Keratinocyte (primary cell): ENCODE measurements around the gene USP49. TPM values are rescaled to one million over a fixed set of nuclear protein-coding genes. Genes with fewer than 3 reads are reported as not detected.

Source experiments
- DNase-seq: peaks from one replicate; pipeline ENCODE4 v3.0.0-alpha.2; 2011; ENCODE audit warnings: low read depth, missing footprints, low spot score
- FAIRE-seq: peaks from 2 replicates; lab custom pipeline; 2011; peaks lifted over from hg19 to GRCh38; lab: Jason Lieb, UNC
- H2AFZ ChIP-seq: 2 replicates; pipeline ENCODE4 v1.6.0; 2012; ENCODE audit warnings: low read length, control low read depth, inconsistent platforms; ENCODE audit not compliant: control insufficient read depth
- H3K27ac ChIP-seq: 2 replicates; pipeline ENCODE4 v1.5.1; 2011; ENCODE audit warnings: low read length; ENCODE audit not compliant: control insufficient read depth, insufficient read depth
- H3K27me3 ChIP-seq: 3 replicates; pipeline ENCODE4 v1.6.0; 2011; ENCODE audit warnings: low read length; ENCODE audit not compliant: control insufficient read depth, insufficient read depth; ENCODE audit errors: extremely low read depth
- H3K36me3 ChIP-seq, 2 experiments: 2 replicates in 1 of 2; 3 replicates in 1 of 2; pipeline ENCODE4 v1.5.1; 2011; ENCODE audit warnings: low read length in 2 of 2, mild to moderate bottlenecking in 1 of 2; ENCODE audit not compliant: control insufficient read depth in 2 of 2, insufficient read depth in 2 of 2; ENCODE audit errors: extremely low read depth in 1 of 2
- H3K4me1 ChIP-seq: 3 replicates; pipeline ENCODE4 v1.5.1; 2011; ENCODE audit warnings: low read length; ENCODE audit not compliant: control insufficient read depth, insufficient read depth; ENCODE audit errors: extremely low read depth
- H3K4me2 ChIP-seq: 3 replicates; pipeline ENCODE4 v1.6.0; 2011; ENCODE audit warnings: low read depth, low read length; ENCODE audit not compliant: control insufficient read depth, insufficient read depth; ENCODE audit errors: extremely low read depth
- H3K4me3 ChIP-seq, 3 experiments: fragments of 200-600 bp in 1 of 3; sonication (generic) in 1 of 3; 2 replicates in 2 of 3; 3 replicates in 1 of 3; pipeline ENCODE4 v1.5.1; 2011 to 2016; ENCODE audit warnings: low read length in 3 of 3, mild to moderate bottlenecking in 3 of 3, control low read depth in 2 of 3, inconsistent platforms in 1 of 3, low read depth in 1 of 3, mixed read lengths in 1 of 3, mixed run types in 1 of 3, moderate library complexity in 1 of 3; ENCODE audit not compliant: control insufficient read depth in 2 of 3, insufficient read depth in 2 of 3; ENCODE audit errors: extremely low read depth in 1 of 3
- H3K79me2 ChIP-seq: 2 replicates; pipeline ENCODE4 v1.6.0; 2012; ENCODE audit warnings: low read length; ENCODE audit not compliant: control insufficient read depth, insufficient read depth
- H3K9ac ChIP-seq: 3 replicates; pipeline ENCODE4 v1.6.0; 2011; ENCODE audit warnings: low read length; ENCODE audit not compliant: control insufficient read depth, insufficient read depth; ENCODE audit errors: extremely low read depth
- H3K9me1 ChIP-seq: 3 replicates; pipeline ENCODE4 v1.6.0; 2011; ENCODE audit warnings: low read length; ENCODE audit not compliant: control insufficient read depth, insufficient read depth; ENCODE audit errors: extremely low read depth
- H3K9me3 ChIP-seq: 2 replicates; pipeline ENCODE4 v1.5.1; 2012; ENCODE audit warnings: low read depth, low read length; ENCODE audit not compliant: control insufficient read depth
- H4K20me1 ChIP-seq: 3 replicates; pipeline ENCODE4 v1.6.0; 2011; ENCODE audit warnings: low read length; ENCODE audit not compliant: control insufficient read depth, insufficient read depth; ENCODE audit errors: extremely low read depth
- EZH2 ChIP-seq: IDR thresholded peaks from one replicate; pipeline ENCODE4 v1.6.1; 2012; ENCODE audit warnings: inconsistent platforms, mild to moderate bottlenecking, low read length, moderate library complexity
- dilution Hi-C: fragments of 300-500 bp; cut with MboI; formaldehyde crosslinking; loops from one replicate; pipeline ENCODE4 v1.7.0; 2020; ENCODE audit warnings: low sequenced_read_pairs; ENCODE audit not compliant: extremely low pct_ligation_motif_present
- polyA plus RNA-seq, 5 experiments: library from polyadenylated mRNA; depleted of rRNA in 3 of 5; stranded (reverse) in 3 of 5; stranded (forward) in 1 of 5; unstranded in 1 of 5; fragments of >200 nt; gene quantifications; 1 replicate in 1 of 5; 2 replicates in 3 of 5; 3 replicates in 1 of 5; pipeline versions ENCODE4 v1.2.1 to v1.2.3, GENCODE V29; 2011 to 2012; ENCODE audit warnings: missing spikeins in 2 of 5, low read depth in 1 of 5, low replicate concordance in 1 of 5
- TF ChIP-seq, protein P1 (sequence below), 3 experiments: IDR thresholded peaks in 1 of 3; conservative IDR thresholded peaks in 1 of 3; optimal IDR thresholded peaks in 1 of 3; 2 replicates in 2 of 3; 3 replicates in 1 of 3; pipeline versions ENCODE3 to v1.5.1; 2011; ENCODE audit warnings: low read length in 3 of 3, mild to moderate bottlenecking in 3 of 3, moderate library complexity in 2 of 3, control low read depth in 1 of 3, inconsistent platforms in 1 of 3; ENCODE audit not compliant: insufficient read depth in 2 of 3; ENCODE audit errors: extremely low read depth in 1 of 3

The USP49 gene
- polyA plus RNA-seq, 1 donor (not counting 4 experiments of a cell fraction or from before 2014, with no cell fraction given): 2.3 TPM

DNA sequence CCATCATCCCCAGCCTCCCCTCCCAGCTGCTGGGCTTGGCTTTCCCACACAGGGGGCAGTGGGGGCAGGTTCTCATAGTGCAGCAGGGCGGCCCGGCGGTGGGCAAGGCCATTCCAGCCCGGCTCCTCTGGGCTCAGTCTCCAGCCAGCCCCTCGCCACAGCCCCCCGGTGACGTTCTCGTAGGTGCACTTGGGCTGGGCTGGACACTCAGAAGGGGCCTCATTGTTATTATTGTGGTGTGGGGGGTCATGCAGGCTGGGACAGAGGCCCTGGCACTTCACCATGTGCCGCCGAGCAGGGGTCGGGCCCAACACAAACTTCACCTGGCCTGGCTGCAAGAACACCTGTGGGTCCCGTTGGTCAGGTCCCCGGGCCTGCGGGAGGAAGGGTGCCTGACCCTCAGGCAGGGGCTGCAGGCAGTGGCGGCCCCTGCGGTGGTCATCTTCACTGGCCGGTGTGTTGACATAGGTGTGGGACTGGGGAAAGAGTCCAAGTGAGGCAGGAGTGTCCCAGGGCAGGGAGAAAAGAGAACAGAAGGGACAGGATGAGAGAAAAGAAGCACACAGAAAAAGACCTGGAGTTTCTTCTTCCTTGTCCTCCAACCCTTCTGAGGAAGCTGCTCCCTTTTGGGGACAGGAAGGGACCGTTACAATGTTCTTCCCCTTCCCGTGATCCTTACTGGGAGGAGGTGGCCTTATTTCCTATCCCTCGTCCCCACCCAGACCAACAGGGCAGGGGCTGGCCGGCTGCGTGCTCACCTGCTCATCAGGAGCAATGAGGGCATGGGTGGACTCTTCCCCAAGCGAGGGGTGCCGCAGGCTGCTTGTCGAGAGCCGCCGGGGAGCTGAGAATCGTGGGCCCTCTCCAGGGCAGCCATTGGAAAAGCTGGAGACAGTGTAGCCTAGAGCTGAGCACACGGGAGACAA, 123.9 kb downstream of the USP49 start:
- no peak overlapping the region for H3K27ac ChIP-seq
- no peak overlapping the region for H3K4me2 ChIP-seq
- no peak overlapping the region for H3K9ac ChIP-seq
- peaks cover 22% of the 10 kb centered on the region for H3K4me1 ChIP-seq
- dilution Hi-C loops: no loop called here
- H3K27me3 ChIP-seq: no peaks in the 10 kb centered on the region
- no peak overlapping the region for H3K4me3 ChIP-seq
- TF ChIP-seq, protein P1, sequence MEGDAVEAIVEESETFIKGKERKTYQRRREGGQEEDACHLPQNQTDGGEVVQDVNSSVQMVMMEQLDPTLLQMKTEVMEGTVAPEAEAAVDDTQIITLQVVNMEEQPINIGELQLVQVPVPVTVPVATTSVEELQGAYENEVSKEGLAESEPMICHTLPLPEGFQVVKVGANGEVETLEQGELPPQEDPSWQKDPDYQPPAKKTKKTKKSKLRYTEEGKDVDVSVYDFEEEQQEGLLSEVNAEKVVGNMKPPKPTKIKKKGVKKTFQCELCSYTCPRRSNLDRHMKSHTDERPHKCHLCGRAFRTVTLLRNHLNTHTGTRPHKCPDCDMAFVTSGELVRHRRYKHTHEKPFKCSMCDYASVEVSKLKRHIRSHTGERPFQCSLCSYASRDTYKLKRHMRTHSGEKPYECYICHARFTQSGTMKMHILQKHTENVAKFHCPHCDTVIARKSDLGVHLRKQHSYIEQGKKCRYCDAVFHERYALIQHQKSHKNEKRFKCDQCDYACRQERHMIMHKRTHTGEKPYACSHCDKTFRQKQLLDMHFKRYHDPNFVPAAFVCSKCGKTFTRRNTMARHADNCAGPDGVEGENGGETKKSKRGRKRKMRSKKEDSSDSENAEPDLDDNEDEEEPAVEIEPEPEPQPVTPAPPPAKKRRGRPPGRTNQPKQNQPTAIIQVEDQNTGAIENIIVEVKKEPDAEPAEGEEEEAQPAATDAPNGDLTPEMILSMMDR (optimal IDR thresholded peaks at IDR 0.05 in 1 of 3, IDR thresholded peaks at IDR 0.05 in 1 of 3, conservative IDR thresholded peaks at IDR 0.05 in 1 of 3; ENCODE audit: extremely low read depth in 1 of 3, insufficient read depth in 2 of 3, low read length in 3 of 3): no peak
- TF ChIP-seq EZH2: no peak
- FAIRE-seq (no peak), DNase-seq (no peak)
- peaks cover 13 to 20% of the 10 kb centered on the region in 2 experiments for H3K36me3 ChIP-seq
- no peaks in the 10 kb centered on the region for H3K79me2 ChIP-seq
- H2AFZ ChIP-seq: no peak overlapping the region
- no peaks in the 10 kb centered on the region for H3K9me1 ChIP-seq
- no peaks in the 10 kb centered on the region for H4K20me1 ChIP-seq
- H3K9me3 ChIP-seq: no peaks in the 10 kb centered on the region

DNA sequence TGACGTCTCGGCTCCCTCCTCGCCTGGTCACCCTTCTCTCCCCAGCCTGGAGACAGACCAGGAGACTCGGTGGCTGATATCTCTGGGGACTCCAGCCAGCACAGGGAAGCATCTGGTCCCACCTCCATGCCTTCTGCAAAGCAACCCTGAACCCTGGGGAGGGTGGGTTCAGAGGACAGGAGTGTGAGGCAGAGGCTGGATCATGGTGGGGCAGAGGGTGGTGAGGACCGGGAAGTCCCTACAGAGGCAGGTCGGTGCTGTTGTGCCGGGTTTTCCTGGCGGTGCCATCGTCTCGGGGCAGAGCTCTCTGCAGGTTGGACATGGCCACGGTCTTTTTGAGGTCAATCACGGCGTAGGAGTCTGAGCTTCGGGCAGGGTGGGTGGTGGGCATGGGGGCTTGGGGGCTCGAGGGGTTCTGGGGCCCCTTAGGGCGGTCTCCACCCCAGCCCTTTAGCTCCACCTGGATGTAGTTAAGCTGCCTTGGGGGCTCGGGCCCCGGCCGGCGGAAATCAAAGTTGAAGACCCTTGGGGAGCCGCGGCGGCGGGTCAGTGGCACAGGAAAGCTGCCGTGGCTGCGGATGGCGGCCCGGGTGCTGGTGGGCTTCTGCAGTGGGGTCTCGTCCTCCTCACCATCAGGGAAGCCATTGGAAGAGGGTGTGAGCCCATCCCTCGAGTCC, 124.7 kb downstream of the USP49 start:
- Histone ChIP-seq H3K79me2 (no peaks in the 10 kb centered on the region), H3K27ac (no peak overlapping the region), H3K9me3 (no peaks in the 10 kb centered on the region), H3K9me1 (no peaks in the 10 kb centered on the region), H4K20me1 (no peaks in the 10 kb centered on the region), H3K4me3 (no peak overlapping the region), H3K36me3 (peaks cover 13 to 20% of the 10 kb centered on the region in 2 experiments), H2AFZ (no peak overlapping the region), H3K9ac (no peak overlapping the region), H3K4me2 (no peak overlapping the region), H3K4me1 (peaks cover 23% of the 10 kb centered on the region), H3K27me3 (no peaks in the 10 kb centered on the region)
- dilution Hi-C loops: no loop called here
- DNase-seq (no peak), FAIRE-seq (no peak)
- TF ChIP-seq, protein P1 (optimal IDR thresholded peaks at IDR 0.05 in 1 of 3, IDR thresholded peaks at IDR 0.05 in 1 of 3, conservative IDR thresholded peaks at IDR 0.05 in 1 of 3; ENCODE audit: extremely low read depth in 1 of 3, insufficient read depth in 2 of 3, low read length in 3 of 3): no peak
- TF ChIP-seq EZH2: no peak
